Thyroid gland (tissue), 4 donors: Measurements from ENCODE around the gene CISH.

Source experiments
- CTCF ChIP-seq, 6 experiments: fragments of 200-600 bp in 3 of 6; fragments of 450-650 bp in 3 of 6; sonication (generic) in 3 of 6; IDR thresholded peaks; one replicate each; pipeline ENCODE4 v1.5.1; 2016 to 2019; ENCODE audit warnings: antibody characterized with exemption in 6 of 6, mild to moderate bottlenecking in 2 of 6, inconsistent platforms in 1 of 6, moderate library complexity in 1 of 6
- POLR2A ChIP-seq, 2 donors: fragments of 450-650 bp; IDR thresholded peaks; one replicate each; pipeline ENCODE4 v1.6.1; 2017; ENCODE audit warnings: antibody characterized with exemption in 2 of 2, mild to moderate bottlenecking in 2 of 2, moderate library complexity in 1 of 2

GRCh38 chr3:50612970-50613846 is 1.6 kb upstream of the CISH start:
- TF ChIP-seq CTCF (IDR thresholded peaks at IDR 0.05) (no peak), POLR2A (IDR thresholded peaks at IDR 0.05) (no peak)
